Measurements from ENCODE around the gene PIGU.

PIGU gene

GRCh38 chr20:34557936-34558319 is 119.0 kb downstream of the PIGU start:
- no peak for DNase-seq (ENCODE audit: low spot score)

- DNase-seq (ENCODE audit: low spot score): no peak
These were observed 123.5 kb downstream of the PIGU start for GRCh38 chr20:34553366-34553867.

- no peak for DNase-seq (ENCODE audit: low spot score)
These were observed 124.3 kb downstream of the PIGU start for GRCh38 chr20:34552569-34552968.

- no peak for DNase-seq (ENCODE audit: low spot score)
These were observed 127.0 kb downstream of the PIGU start for GRCh38 chr20:34549929-34550305.

DNA sequence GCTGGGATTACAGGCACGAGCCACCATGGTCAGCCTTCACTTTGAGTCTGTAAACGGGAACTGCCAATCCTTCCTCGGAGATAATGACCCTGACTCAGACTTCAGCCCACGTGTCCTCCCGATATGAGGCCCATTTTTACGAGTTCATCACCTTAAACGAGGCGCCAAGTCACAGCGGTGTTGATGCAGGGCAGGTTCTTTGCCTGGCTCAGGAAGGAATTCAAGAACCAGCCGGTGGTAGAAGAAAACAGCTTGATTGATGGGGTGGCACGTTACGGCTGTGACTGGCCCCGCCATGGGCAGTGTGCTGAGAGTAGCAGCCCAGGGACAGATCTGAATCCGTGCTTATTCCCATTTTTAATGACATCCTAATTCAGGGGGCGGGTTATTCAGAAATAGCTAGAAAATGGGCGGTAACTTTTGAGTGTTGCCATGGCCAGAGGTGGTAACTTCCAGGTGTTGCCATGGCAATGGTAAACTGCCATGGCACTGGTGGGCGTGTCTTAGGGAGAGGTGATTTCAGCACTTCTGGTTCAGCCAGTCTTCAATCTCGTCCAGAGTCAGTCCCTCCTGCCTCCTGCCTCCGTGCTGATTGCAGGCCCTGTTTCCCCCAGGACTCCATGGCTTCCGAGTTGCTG is 127.5 kb downstream of the PIGU start:
- no peak for DNase-seq (ENCODE audit: low spot score)

GRCh38 chr20:34547844-34548613 is 128.9 kb downstream of the PIGU start:
- DNase-seq (ENCODE audit: low spot score): no peak

- DNase-seq (ENCODE audit: low spot score): no peak
These were observed 130.1 kb downstream of the PIGU start for GRCh38 chr20:34546751-34547181.

GRCh38 chr20:34544109-34544796 is 132.6 kb downstream of the PIGU start:
- no peak for DNase-seq (ENCODE audit: low spot score)

GRCh38 chr20:34543463-34544056 is 133.3 kb downstream of the PIGU start:
- no peak for DNase-seq (ENCODE audit: low spot score)

GRCh38 chr20:34542439-34542838 is 134.5 kb downstream of the PIGU start:
- no peak for DNase-seq (ENCODE audit: low spot score)

GRCh38 chr20:34541917-34542316 is 135.0 kb downstream of the PIGU start:
- DNase-seq (ENCODE audit: low spot score): no peak

GRCh38 chr20:34541264-34541901 is 135.5 kb downstream of the PIGU start:
- DNase-seq (ENCODE audit: low spot score): no peak

DNA sequence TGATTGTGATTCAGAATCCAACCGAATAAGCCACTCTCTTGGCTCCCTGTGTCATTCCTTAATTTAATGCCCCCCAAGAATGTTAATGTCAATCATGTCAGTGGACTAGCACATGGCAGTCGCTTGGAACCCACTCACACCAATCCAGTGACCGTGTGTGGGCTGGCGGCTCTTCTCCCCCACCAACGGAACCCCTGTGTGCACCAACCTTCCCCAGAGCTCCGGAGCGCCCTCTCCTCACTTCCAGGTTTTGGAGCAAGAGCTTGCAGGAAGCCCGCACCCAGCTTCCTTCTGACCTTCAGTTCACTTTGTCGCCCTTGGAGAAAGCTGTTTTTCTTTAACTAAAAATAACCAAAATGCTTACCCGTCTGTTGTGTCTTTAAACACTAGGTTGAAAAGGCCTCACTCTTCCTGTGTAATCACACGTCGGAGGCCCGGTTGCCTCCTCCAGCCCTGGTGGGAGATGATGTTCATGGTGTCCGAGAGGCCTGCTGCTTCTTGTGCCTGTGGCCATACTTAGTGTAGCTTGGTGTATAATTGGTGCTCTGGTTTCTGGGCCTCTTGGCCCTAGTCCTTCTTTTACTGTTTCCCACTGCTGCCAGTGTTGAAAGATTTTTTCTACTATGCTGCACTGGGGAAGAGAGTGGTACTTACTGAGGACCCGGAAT is 136.2 kb downstream of the PIGU start:
- no peak for DNase-seq (ENCODE audit: low spot score)

- DNase-seq (ENCODE audit: low spot score): no peak
These were observed 137.1 kb downstream of the PIGU start for GRCh38 chr20:34539756-34540155.

- peak; percentile 45 for DNase-seq (ENCODE audit: low spot score)
These were observed 138.2 kb downstream of the PIGU start for GRCh38 chr20:34538671-34539123.

DNA sequence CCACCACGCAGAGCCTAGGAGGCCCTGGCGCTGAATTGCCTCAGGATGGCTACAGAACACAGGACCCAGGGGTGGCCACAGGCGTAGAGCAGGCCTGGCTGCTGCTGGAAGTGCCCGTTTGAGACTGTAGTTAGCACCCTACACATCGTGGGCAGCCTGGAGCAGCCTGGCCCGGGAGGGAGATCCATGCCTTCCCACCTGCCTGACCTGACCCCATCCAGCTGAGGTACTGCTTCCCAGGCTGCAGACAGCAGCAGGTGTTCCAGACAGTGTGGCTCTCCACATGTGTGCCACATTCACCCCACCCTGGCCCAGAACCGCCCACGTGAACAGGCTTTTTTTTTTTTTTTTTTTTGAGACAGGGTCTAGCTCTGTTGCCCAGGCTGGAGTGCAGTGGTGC is 139.2 kb downstream of the PIGU start:
- DNase-seq (ENCODE audit: low spot score): no peak

DNA sequence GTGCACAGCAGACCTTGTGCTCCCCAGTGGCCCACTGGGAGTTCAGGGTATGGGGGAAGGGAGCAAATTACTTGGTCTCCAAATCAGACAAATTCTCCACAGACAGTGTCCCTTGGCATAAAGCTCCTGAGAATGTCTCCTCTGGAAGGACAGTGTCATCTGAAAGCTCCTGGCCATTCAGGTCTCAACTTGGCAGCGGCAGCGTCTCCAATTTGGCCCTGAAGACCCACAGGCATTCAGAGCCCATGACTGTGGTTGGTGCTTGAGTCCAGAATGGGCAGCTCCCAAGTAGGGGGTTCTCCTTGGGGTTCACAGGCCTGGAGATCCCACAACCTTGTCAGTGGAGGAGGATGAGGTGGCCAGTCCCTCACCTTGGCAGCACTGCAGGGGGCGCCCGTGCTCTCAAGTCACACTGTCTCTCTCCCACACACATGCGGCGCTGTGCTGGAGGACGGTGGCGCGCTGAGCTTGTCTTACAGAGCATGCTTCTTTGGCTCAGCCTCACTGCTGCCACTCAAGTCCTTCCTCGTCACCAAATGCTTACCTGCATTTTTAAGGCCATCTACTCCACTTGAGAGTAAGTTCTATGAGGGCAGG is 140.0 kb downstream of the PIGU start:
- DNase-seq (ENCODE audit: low spot score): no peak

- no peak for DNase-seq (ENCODE audit: low spot score)
These were observed 141.0 kb downstream of the PIGU start for GRCh38 chr20:34535857-34536256.

- no peak for DNase-seq (ENCODE audit: low spot score)
These were observed 141.5 kb downstream of the PIGU start for GRCh38 chr20:34535301-34535840.

DNA sequence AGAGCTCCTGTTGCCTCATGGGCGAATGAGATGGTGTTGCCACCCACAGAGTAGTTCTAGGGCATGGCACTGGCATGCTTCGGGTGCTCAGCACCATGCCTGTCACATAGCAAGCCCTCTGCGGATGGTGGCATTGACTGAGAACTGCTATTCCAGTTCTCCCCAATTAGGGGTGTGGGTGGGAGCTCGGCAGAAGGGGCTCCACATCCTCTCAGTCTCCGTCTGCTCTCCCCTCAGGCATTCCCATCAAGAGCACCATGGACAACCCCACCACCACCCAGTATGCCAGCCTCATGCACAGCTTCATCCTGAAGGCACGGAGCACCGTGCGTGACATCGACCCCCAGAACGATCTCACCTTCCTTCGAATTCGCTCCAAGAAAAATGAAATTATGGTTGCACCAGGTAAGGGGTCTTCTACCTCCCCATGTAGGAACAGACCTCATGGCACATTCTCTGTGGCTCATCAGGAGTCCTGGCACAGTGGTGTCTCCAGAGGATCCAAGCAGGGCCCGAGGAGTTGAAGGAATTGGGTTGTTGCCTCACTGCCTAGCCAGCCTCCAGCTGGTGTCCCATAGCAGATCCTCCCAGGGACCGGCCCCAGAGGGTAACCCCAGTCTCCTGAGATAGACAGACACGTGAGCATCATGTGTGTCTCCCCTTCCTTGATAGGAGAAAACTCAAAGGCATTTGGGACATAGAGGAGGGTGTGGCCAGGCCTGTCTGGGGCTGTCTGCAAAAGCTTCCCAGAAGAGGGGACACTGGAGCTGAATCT is 142.3 kb downstream of the PIGU start:
- DNase-seq (ENCODE audit: low spot score): no peak
